GM18868 (cell line): ENCODE measurements around the gene PRR12.

Experiments used
- ATAC-seq: cut with Tn5 transposase; IDR thresholded peaks from one replicate; pipeline ENCODE4 v1.9.1; 2021; ENCODE audit warnings: mild to moderate bottlenecking, moderate library complexity; ENCODE audit not compliant: unreplicated experiment

The PRR12 gene

GRCh38 chr19:49642492-49643035 lies 51.6 kb downstream of the PRR12 start:
- no peak for ATAC-seq

- ATAC-seq: no peak
These were observed 52.5 kb downstream of the PRR12 start for GRCh38 chr19:49643466-49643865.

- ATAC-seq: no peak
These were observed 54.6 kb downstream of the PRR12 start for GRCh38 chr19:49645592-49645991.

GRCh38 chr19:49645995-49646394 lies 55.0 kb downstream of the PRR12 start:
- ATAC-seq: no peak

- no peak for ATAC-seq
These were observed 55.6 kb downstream of the PRR12 start for GRCh38 chr19:49646586-49646985.

- ATAC-seq: no peak
These were observed 60.2 kb downstream of the PRR12 start for GRCh38 chr19:49651029-49651819.

- ATAC-seq: no peak
These were observed 61.0 kb downstream of the PRR12 start for GRCh38 chr19:49651820-49652550.

GRCh38 chr19:49652551-49653465 lies 61.8 kb downstream of the PRR12 start:
- no peak for ATAC-seq

GRCh38 chr19:49653466-49653806 lies 62.5 kb downstream of the PRR12 start:
- ATAC-seq: no peak

- no peak for ATAC-seq
These were observed 63.6 kb downstream of the PRR12 start for GRCh38 chr19:49654581-49654980.

- ATAC-seq: no peak
These were observed 64.8 kb downstream of the PRR12 start for GRCh38 chr19:49655570-49656455.

GRCh38 chr19:49656456-49657109 lies 65.6 kb downstream of the PRR12 start:
- no peak for ATAC-seq

GRCh38 chr19:49657493-49658138 lies 66.6 kb downstream of the PRR12 start:
- no peak for ATAC-seq

- no peak for ATAC-seq
These were observed 67.1 kb downstream of the PRR12 start for GRCh38 chr19:49658139-49658517.

- no peak for ATAC-seq
These were observed 67.8 kb downstream of the PRR12 start for GRCh38 chr19:49658566-49659442.

GRCh38 chr19:49660338-49660961 lies 69.5 kb downstream of the PRR12 start:
- no peak for ATAC-seq

- no peak for ATAC-seq
These were observed 71.0 kb downstream of the PRR12 start for GRCh38 chr19:49662011-49662410.

- no peak for ATAC-seq
These were observed 72.2 kb downstream of the PRR12 start for GRCh38 chr19:49663224-49663623.
